PC-3 (cell line): ENCODE measurements around the gene ZC2HC1C. TPM values are rescaled to one million over a fixed set of nuclear protein-coding genes. Genes with fewer than 3 reads are reported as not detected.

ENCODE experiments used
- ATAC-seq: fragments of 200-7000 bp; cut with Tn5 transposase; 2 replicates; pipeline ENCODE4 v1.9.1; 2020; ENCODE audit warnings: mild to moderate bottlenecking, moderate library complexity
- BruUV-seq: library from RNA; stranded (reverse); fragments of 400-500 nt; replicated peaks from 2 replicates; lab custom pipeline; 2021; lab: Mats Ljungman, UMichigan
- CTCF ChIA-PET: fragments of 300-600 bp; sonication (Branson Sonifier 250); formaldehyde crosslinking; loops from one replicate; lab custom pipeline; 2022; ENCODE audit warnings: antibody characterized with exemption; lab: Charles Lee
- POLR2A ChIA-PET: fragments of 300-600 bp; sonication (Branson Sonifier 250); formaldehyde crosslinking; loops from one replicate; lab custom pipeline; 2022; ENCODE audit warnings: antibody characterized with exemption; ENCODE audit not compliant: unreplicated experiment; lab: Charles Lee
- DNase-seq: peaks from one replicate; pipeline ENCODE4 v3.0.0-alpha.2; 2015
- H2AFZ ChIP-seq: fragments of 300-600 bp; sonication (generic); 2 replicates; pipeline ENCODE4 v1.6.0; 2016; ENCODE audit warnings: antibody characterized with exemption, low read length
- H3F3A ChIP-seq: fragments of 300-600 bp; sonication (generic); one replicate; pipeline ENCODE4 v1.6.0; 2017; ENCODE audit warnings: antibody characterized with exemption, low read length, control low read depth, mild to moderate bottlenecking; ENCODE audit not compliant: unreplicated experiment
- H3K27ac ChIP-seq: fragments of 300-600 bp; sonication (generic); 2 replicates; pipeline ENCODE4 v1.5.1; 2016; ENCODE audit warnings: mild to moderate bottlenecking, low read length
- H3K27me3 ChIP-seq: fragments of 300-600 bp; sonication (generic); 2 replicates; pipeline ENCODE4 v1.6.1; 2016; ENCODE audit warnings: low read length, mixed read lengths
- H3K36me3 ChIP-seq: fragments of 300-600 bp; sonication (generic); 2 replicates; pipeline ENCODE4 v1.6.1; 2016; ENCODE audit warnings: low read depth, mixed run types, low read length, mixed read lengths
- H3K4me1 ChIP-seq: fragments of 300-600 bp; sonication (generic); 2 replicates; pipeline ENCODE4 v1.5.1; 2016; ENCODE audit warnings: low read length; ENCODE audit not compliant: insufficient read depth
- H3K4me2 ChIP-seq: fragments of 300-600 bp; sonication (generic); 2 replicates; pipeline ENCODE4 v1.6.0; 2016; ENCODE audit warnings: low read length
- H3K4me3 ChIP-seq: fragments of 300-600 bp; sonication (generic); 2 replicates; pipeline ENCODE4 v1.5.1; 2016; ENCODE audit warnings: mild to moderate bottlenecking, low read length, mixed read lengths
- H3K79me2 ChIP-seq: fragments of 300-600 bp; sonication (generic); 2 replicates; pipeline ENCODE4 v1.6.1; 2017; ENCODE audit warnings: low read length, mixed read lengths
- H3K9ac ChIP-seq: fragments of 300-600 bp; sonication (generic); 2 replicates; pipeline ENCODE4 v1.6.0; 2016; ENCODE audit warnings: mild to moderate bottlenecking, low read length
- H3K9me2 ChIP-seq: fragments of 300-600 bp; sonication (generic); replicated peaks from 2 replicates; pipeline ENCODE4 v1.6.1; 2016; ENCODE audit warnings: mixed run types, low read length, mixed read lengths
- H3K9me3 ChIP-seq: fragments of 300-600 bp; sonication (generic); 2 replicates; pipeline ENCODE4 v1.6.1; 2016; ENCODE audit warnings: low read length, mixed read lengths
- H4K20me1 ChIP-seq: fragments of 300-600 bp; sonication (generic); 2 replicates; pipeline ENCODE4 v1.6.1; 2016; ENCODE audit warnings: low read length, mixed read lengths
- CTCF ChIP-seq: fragments of 300-600 bp; sonication (generic); conservative IDR thresholded peaks from 2 replicates; pipeline ENCODE4 v1.5.1; 2017; ENCODE audit warnings: antibody characterized with exemption, low read depth, mild to moderate bottlenecking, low read length
- EZH2 ChIP-seq: fragments of 300-600 bp; sonication (generic); IDR thresholded peaks from one replicate; pipeline ENCODE4 v1.6.1; 2017; ENCODE audit warnings: antibody characterized with exemption, mild to moderate bottlenecking, low read length; ENCODE audit not compliant: unreplicated experiment
- EZH2phosphoT487 ChIP-seq: fragments of 300-600 bp; sonication (generic); IDR thresholded peaks from 2 replicates; pipeline ENCODE4 v1.6.1; 2018; ENCODE audit warnings: mild to moderate bottlenecking, antibody characterized with exemption, low read length, borderline replicate concordance
- intact Hi-C: fragments of 100-400 bp; cut with micrococcal nuclease; formaldehyde crosslinking; loops from 2 replicates; pipeline ENCODE4 v1.9.0; 2023
- total RNA-seq: library from RNA; depleted of rRNA; stranded (reverse); fragments of >200 nt; gene quantifications from 2 replicates; pipeline ENCODE4 v1.2.3, GENCODE V29; 2014

Gene ZC2HC1C
- total RNA-seq, 1 experiment from 2014 or later = 3.4 TPM

GRCh38 chr14:75107186-75107585, 37.7 kb downstream of the ZC2HC1C start:
- H3K9ac ChIP-seq = no peak overlapping the region
- ATAC-seq (no peak), DNase-seq (no peak)
- H3K4me2 ChIP-seq = no peak overlapping the region
- no peaks in the 10 kb centered on the region for H3K4me1 ChIP-seq
- BruUV-seq = no TSS peak
- H3K27me3 ChIP-seq = no peaks in the 10 kb centered on the region
- H3K9me3 ChIP-seq = no peaks in the 10 kb centered on the region
- no peak overlapping the region for H3K4me3 ChIP-seq
- H3F3A ChIP-seq = no peaks in the 10 kb centered on the region
- no peaks in the 10 kb centered on the region for H3K79me2 ChIP-seq
- no peaks in the 10 kb centered on the region for H3K9me2 ChIP-seq
- CTCF ChIA-PET = no interaction called here
- peaks cover 6% of the 10 kb centered on the region; the same call in 1 of the 2 replicates for H3K36me3 ChIP-seq
- POLR2A ChIA-PET = interaction anchor here (0.6 kb wide), 1 partner anchor 94 kb away, joined by 4 read pairs; no protein-coding TSS in a partner anchor
- no peak overlapping the region for H3K27ac ChIP-seq
- no peak overlapping the region for H2AFZ ChIP-seq
- H4K20me1 ChIP-seq = no peaks in the 10 kb centered on the region
- intact Hi-C loops = no loop called here
- TF ChIP-seq CTCF (no peak), EZH2phosphoT487 (no peak), EZH2 (no peak)

- Histone ChIP-seq H3K4me1 (no peaks in the 10 kb centered on the region), H3K9me3 (no peaks in the 10 kb centered on the region), H3K27ac (no peak overlapping the region), H3K36me3 (peaks cover 12% of the 10 kb centered on the region; the same call in 1 of the 2 replicates), H3K9ac (no peak overlapping the region), H3K4me2 (no peak overlapping the region), H3K27me3 (no peaks in the 10 kb centered on the region), H3K4me3 (no peak overlapping the region), H3K79me2 (no peaks in the 10 kb centered on the region), H3K9me2 (no peaks in the 10 kb centered on the region), H2AFZ (no peak overlapping the region), H4K20me1 (no peaks in the 10 kb centered on the region), H3F3A (no peaks in the 10 kb centered on the region)
- TF ChIP-seq EZH2 (no peak), EZH2phosphoT487 (no peak), CTCF (no peak)
- CTCF ChIA-PET = no interaction called here
- no TSS peak for BruUV-seq
- POLR2A ChIA-PET = no interaction called here
- DNase-seq = no peak
- ATAC-seq = no peak
- intact Hi-C loops = no loop called here
Observed at GRCh38 chr14:75109877-75110276, 40.4 kb downstream of the ZC2HC1C start.

- Histone ChIP-seq H3K9ac (no peak overlapping the region), H3K27ac (no peak overlapping the region), H2AFZ (no peak overlapping the region), H3K4me1 (no peaks in the 10 kb centered on the region), H3K36me3 (peaks cover 13% of the 10 kb centered on the region; the same call in 1 of the 2 replicates), H3F3A (no peaks in the 10 kb centered on the region), H3K9me2 (no peaks in the 10 kb centered on the region), H4K20me1 (no peaks in the 10 kb centered on the region), H3K4me2 (no peak overlapping the region), H3K27me3 (no peaks in the 10 kb centered on the region), H3K4me3 (no peak overlapping the region), H3K9me3 (no peaks in the 10 kb centered on the region), H3K79me2 (no peaks in the 10 kb centered on the region)
- POLR2A ChIA-PET = no interaction called here
- DNase-seq (no peak), ATAC-seq (no peak)
- CTCF ChIA-PET = no interaction called here
- TF ChIP-seq EZH2 (no peak), EZH2phosphoT487 (no peak), CTCF (no peak)
- intact Hi-C loops = no loop called here
- BruUV-seq = no TSS peak
Observed at GRCh38 chr14:75113932-75114539, 44.6 kb downstream of the ZC2HC1C start.
